ENCODE measurements around the gene TRPT1. TPM values are rescaled to one million over a fixed set of nuclear protein-coding genes. Genes with fewer than 3 reads are reported as not detected.
A peak's percentile ranks its signal among the peaks of the same experiment; 100 is the strongest.

Gene TRPT1
- total and polyA plus RNA-seq, 9 of the 15 experiments (the other 6 are each of a cell fraction or from before 2014, with no cell fraction given), result 4.6 to 41.7 (median 23.1) TPM

DNA sequence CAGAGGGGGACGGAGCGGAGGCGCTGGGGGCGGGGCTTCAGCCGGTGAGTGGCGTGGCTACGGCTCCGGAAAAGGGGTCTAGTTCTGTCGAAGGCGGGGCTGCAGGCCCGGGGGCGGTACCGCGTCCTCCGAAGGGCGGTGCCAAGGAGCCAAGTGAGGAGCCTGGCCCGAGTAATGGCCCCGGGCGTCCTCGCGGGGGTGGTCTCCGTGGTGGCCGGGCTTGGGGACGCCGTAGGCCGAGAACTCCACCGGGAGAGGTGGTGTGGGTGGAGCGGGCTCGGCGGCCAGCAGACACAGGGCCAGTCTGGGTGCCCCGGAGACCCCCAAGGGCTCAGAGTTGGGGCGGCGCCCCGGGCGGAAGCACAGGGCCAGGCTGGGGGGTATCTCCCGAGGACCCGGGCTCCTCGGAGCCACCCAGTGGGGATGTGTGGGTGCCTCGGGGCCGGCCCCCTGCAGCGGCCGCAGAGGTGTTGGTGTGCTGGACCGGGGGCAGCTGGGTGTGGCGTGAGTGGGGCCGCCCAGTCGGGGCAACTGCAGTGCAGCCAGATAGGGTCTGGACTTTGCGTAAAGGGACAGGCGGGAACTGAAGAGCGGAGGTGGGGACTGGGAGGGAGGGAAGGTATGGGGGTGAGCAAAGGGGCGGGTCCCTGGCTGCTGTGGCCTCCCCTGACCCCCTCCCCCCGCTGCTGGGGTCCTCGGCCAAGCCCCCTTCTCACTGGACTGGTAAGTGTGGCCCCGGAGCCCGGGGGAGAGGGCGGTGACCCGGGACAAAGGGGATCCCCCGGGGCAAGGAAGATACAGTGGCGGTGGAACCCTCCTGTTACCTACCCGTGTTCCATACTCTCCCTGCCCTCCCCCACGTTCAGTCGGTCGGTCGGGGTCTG, 15.7 kb upstream of the TRPT1 start (continued):
- no peak; the same call in 1 of the 2 replicates for TF ChIP-seq FOSL1 (tag; conservative IDR thresholded peaks at IDR 0.05)
- no peak for TF ChIP-seq LEF1 (IDR thresholded peaks at IDR 0.05)
- no peak for TF ChIP-seq MECOM (CRISPR knock-in tag; IDR thresholded peaks at IDR 0.05)
- 0 out of 2 replicates have a peak, but pooled peaks have one; percentile 37 for TF ChIP-seq ZNF23 (CRISPR knock-in tag; IDR thresholded peaks at IDR 0.05)
- TF ChIP-seq THRAP3 (IDR thresholded peaks at IDR 0.05; ENCODE audit: borderline replicate concordance), result no peak
- TF ChIP-seq TEAD1 (CRISPR knock-in tag; IDR thresholded peaks at IDR 0.05), result peak in 1 of 2 experiments; percentile 48; a peak in 1 of 4 replicates
- 0 out of 2 replicates have a peak, but pooled peaks have one; percentile 40 for TF ChIP-seq ZNF143 (CRISPR knock-in tag; IDR thresholded peaks at IDR 0.05)
- TF ChIP-seq FOXA1 (IDR thresholded peaks at IDR 0.05; ENCODE audit: borderline replicate concordance), result no peak
- TF ChIP-seq CHD4 (IDR thresholded peaks at IDR 0.05; ENCODE audit: insufficient read depth, insufficient replicate concordance, low read depth, low read length, poor library complexity, severe bottlenecking), result no peak
- TF ChIP-seq ZNF318 (IDR thresholded peaks at IDR 0.05; ENCODE audit: borderline replicate concordance in 1 of 2, low read depth in 1 of 2), result no peak
- no peak for TF ChIP-seq NR2F6 (CRISPR knock-in tag; IDR thresholded peaks at IDR 0.05)
- TF ChIP-seq HMG20A (CRISPR knock-in tag; conservative IDR thresholded peaks at IDR 0.05), result no peak
- TF ChIP-seq NELFE (IDR thresholded peaks at IDR 0.05; ENCODE audit: insufficient read depth, insufficient read length), result no peak
- TF ChIP-seq ZNF197 (CRISPR knock-in tag; IDR thresholded peaks at IDR 0.05; ENCODE audit: low read depth), result no peak
- no peak for TF ChIP-seq TRIM28 (IDR thresholded peaks at IDR 0.05)
- peak; percentile 69 for TF ChIP-seq POLR2AphosphoS5 (IDR thresholded peaks at IDR 0.05; ENCODE audit: control insufficient read depth, insufficient read depth, low read depth, low read length)
- no peak for TF ChIP-seq MYC (IDR thresholded peaks at IDR 0.05; ENCODE audit: low read depth, low read length)
- peak; percentile 76; the same call in 1 of the 2 replicates for TF ChIP-seq MYC (CRISPR knock-in tag; IDR thresholded peaks at IDR 0.05; ENCODE audit: borderline replicate concordance, low read depth)
